IMR-90 (cell line): ENCODE results near the gene ANGPTL4. TPM values are rescaled to one million over a fixed set of nuclear protein-coding genes. Genes with fewer than 3 reads are reported as not detected.

Source experiments
- ATAC-seq: fragments of 200-7000 bp; cut with Tn5 transposase; 2 replicates; pipeline ENCODE4 v1.9.1; 2020; ENCODE audit warnings: low read depth, mild to moderate bottlenecking, moderate library complexity
- BruUV-seq: library from RNA; stranded (reverse); fragments of 400-500 nt; replicated peaks from 2 replicates; lab custom pipeline; 2021; lab: Mats Ljungman, UMichigan
- CTCF ChIA-PET: fragments of 300-600 bp; formaldehyde crosslinking; extraction: SDS; loops from one replicate; lab custom pipeline; 2021; ENCODE audit warnings: antibody characterized with exemption; lab: Yijun Ruan, JAX
- POLR2A ChIA-PET: fragments of 300-600 bp; sonication (Branson Sonifier 250); formaldehyde crosslinking; loops from one replicate; lab custom pipeline; 2022; ENCODE audit warnings: antibody characterized with exemption; ENCODE audit not compliant: unreplicated experiment; lab: Charles Lee
- DNase-seq: peaks from one replicate; pipeline ENCODE4 v3.0.0; 2013
- H2AFZ ChIP-seq: replicated peaks from 2 replicates; pipeline ENCODE3; 2013; ENCODE audit warnings: low read length, mild to moderate bottlenecking; ENCODE audit not compliant: poor library complexity
- H2AK5ac ChIP-seq: 2 replicates; pipeline ENCODE4 v1.6.1; 2013; ENCODE audit warnings: low read depth, low read length, inconsistent platforms
- H2AK9ac ChIP-seq: replicated peaks from 2 replicates; pipeline ENCODE3; 2013; ENCODE audit warnings: mild to moderate bottlenecking, low read depth, low read length, moderate library complexity; ENCODE audit not compliant: poor library complexity
- H2BK120ac ChIP-seq: 2 replicates; pipeline ENCODE4 v1.6.1; 2013; ENCODE audit warnings: low read depth, low read length, inconsistent platforms
- H2BK15ac ChIP-seq: 3 replicates; pipeline ENCODE4 v1.6.1; 2013; ENCODE audit warnings: low read depth, low read length, inconsistent platforms
- H2BK20ac ChIP-seq: 2 replicates; pipeline ENCODE4 v1.6.1; 2013; ENCODE audit warnings: low read depth, mild to moderate bottlenecking, inconsistent platforms, low read length, moderate library complexity
- H2BK5ac ChIP-seq: 2 replicates; pipeline ENCODE4 v1.6.1; 2013; ENCODE audit warnings: mild to moderate bottlenecking, low read depth, low read length, inconsistent platforms; ENCODE audit not compliant: poor library complexity, severe bottlenecking
- H3K14ac ChIP-seq: replicated peaks from 2 replicates; pipeline ENCODE4 v1.6.1; 2013; ENCODE audit warnings: low read depth, low read length, inconsistent platforms
- H3K18ac ChIP-seq: 2 replicates; pipeline ENCODE4 v1.6.1; 2013; ENCODE audit warnings: low read depth, low read length, control low read depth
- H3K23ac ChIP-seq: 2 replicates; pipeline ENCODE4 v1.6.1; 2013; ENCODE audit warnings: low read depth, low read length, inconsistent platforms
- H3K27ac ChIP-seq: 2 replicates; pipeline ENCODE4 v1.5.1; 2013; ENCODE audit warnings: mild to moderate bottlenecking, control low read depth, low read length; ENCODE audit not compliant: insufficient read depth
- H3K27me3 ChIP-seq: 2 replicates; pipeline ENCODE4 v1.6.1; 2013; ENCODE audit warnings: low read length; ENCODE audit not compliant: control insufficient read depth, insufficient read depth
- H3K36me3 ChIP-seq: 2 replicates; pipeline ENCODE4 v1.6.1; 2013; ENCODE audit warnings: low read length, mixed read lengths; ENCODE audit not compliant: control insufficient read depth, insufficient read depth
- H3K4ac ChIP-seq: 2 replicates; pipeline ENCODE4 v1.6.1; 2013; ENCODE audit warnings: low read depth, low read length, inconsistent platforms
- H3K4me1 ChIP-seq: 2 replicates; pipeline ENCODE4 v1.6.1; 2013; ENCODE audit warnings: low read length, mixed read lengths; ENCODE audit not compliant: control insufficient read depth, insufficient read depth
- H3K4me2 ChIP-seq: 2 replicates; pipeline ENCODE4 v1.6.1; 2013; ENCODE audit warnings: low read depth, mild to moderate bottlenecking, control low read depth, low read length, moderate library complexity
- H3K4me3 ChIP-seq: 2 replicates; pipeline ENCODE4 v1.5.1; 2013; ENCODE audit warnings: low read depth, mild to moderate bottlenecking, control low read depth, low read length, moderate library complexity; ENCODE audit not compliant: insufficient read depth
- H3K56ac ChIP-seq: 2 replicates; pipeline ENCODE4 v1.6.1; 2013; ENCODE audit warnings: low read length, inconsistent platforms; ENCODE audit not compliant: insufficient read depth; ENCODE audit errors: extremely low read depth
- H3K79me1 ChIP-seq, 2 experiments: 2 replicates each; pipeline ENCODE4 v1.6.1; 2013; ENCODE audit warnings: low read length in 2 of 2, inconsistent platforms in 1 of 2, low read depth in 1 of 2
- H3K9ac ChIP-seq: 2 replicates; pipeline ENCODE4 v1.6.1; 2013; ENCODE audit warnings: low read depth, low read length, control low read depth
- H3K9me1 ChIP-seq: 2 replicates; pipeline ENCODE4 v1.6.1; 2013; ENCODE audit warnings: low read length, inconsistent platforms; ENCODE audit not compliant: insufficient read depth
- H3K9me3 ChIP-seq: 2 replicates; pipeline ENCODE4 v1.6.1; 2013; ENCODE audit warnings: low read length; ENCODE audit not compliant: control insufficient read depth, insufficient read depth
- H4K20me1 ChIP-seq: 2 replicates; pipeline ENCODE4 v1.6.1; 2013; ENCODE audit warnings: low read length, inconsistent platforms; ENCODE audit not compliant: insufficient read depth
- H4K5ac ChIP-seq: 2 replicates; pipeline ENCODE4 v1.6.1; 2013; ENCODE audit warnings: mild to moderate bottlenecking, low read depth, low read length, control low read depth
- H4K8ac ChIP-seq, 2 experiments: 2 replicates each; pipeline ENCODE4 v1.6.1; 2013; ENCODE audit warnings: low read depth in 2 of 2, low read length in 2 of 2, control low read depth in 1 of 2, inconsistent platforms in 1 of 2
- H4K91ac ChIP-seq: 2 replicates; pipeline ENCODE4 v1.6.1; 2013; ENCODE audit warnings: low read depth, low read length, inconsistent platforms; ENCODE audit not compliant: insufficient read depth
- BHLHE40 ChIP-seq: fragments of 150-350 bp; IDR thresholded peaks from 2 replicates; pipeline ENCODE4 v1.6.1; 2016; ENCODE audit warnings: mild to moderate bottlenecking, low read depth, low read length
- CHD1 ChIP-seq: IDR thresholded peaks from 2 replicates; pipeline ENCODE4 v1.6.1; 2012; ENCODE audit warnings: low read depth, low read length, improper control_type of control experiment
- ELK1 ChIP-seq: fragments of 150-350 bp; IDR thresholded peaks from 2 replicates; pipeline ENCODE4 v1.6.1; 2016; ENCODE audit warnings: low read depth, mild to moderate bottlenecking, low read length, moderate library complexity, borderline replicate concordance
- FOS ChIP-seq: fragments of 150-350 bp; IDR thresholded peaks from 2 replicates; pipeline ENCODE4 v1.6.1; 2016; ENCODE audit warnings: low read depth, low read length
- MAFK ChIP-seq: IDR thresholded peaks from 2 replicates; pipeline ENCODE4 v1.6.1; 2012; ENCODE audit warnings: low read depth, low read length, improper control_type of control experiment
- MAZ ChIP-seq: IDR thresholded peaks from 2 replicates; pipeline ENCODE4 v1.6.1; 2012; ENCODE audit warnings: low read depth, mild to moderate bottlenecking, low read length, improper control_type of control experiment, moderate library complexity, borderline replicate concordance
- MXI1 ChIP-seq: IDR thresholded peaks from 2 replicates; pipeline ENCODE4 v1.6.1; 2012; ENCODE audit warnings: low read depth, mild to moderate bottlenecking, low read length, moderate library complexity, borderline replicate concordance
- NFE2L2 ChIP-seq: fragments of 150-350 bp; IDR thresholded peaks from 2 replicates; pipeline ENCODE4 v1.6.1; 2016; ENCODE audit warnings: low read depth, mild to moderate bottlenecking, low read length
- POLR2A ChIP-seq: IDR thresholded peaks from 2 replicates; pipeline ENCODE4 v1.6.1; 2012; ENCODE audit warnings: mild to moderate bottlenecking, low read depth, low read length
- RAD21 ChIP-seq: IDR thresholded peaks from 2 replicates; pipeline ENCODE4 v1.6.1; 2012; ENCODE audit warnings: low read length, improper control_type of control experiment
- RCOR1 ChIP-seq: IDR thresholded peaks from 2 replicates; pipeline ENCODE4 v1.6.1; 2012; ENCODE audit warnings: mild to moderate bottlenecking, low read length, improper control_type of control experiment; ENCODE audit not compliant: insufficient replicate concordance
- SMC3 ChIP-seq: fragments of 150-350 bp; IDR thresholded peaks from 2 replicates; pipeline ENCODE4 v1.6.1; 2016; ENCODE audit warnings: low read depth, mild to moderate bottlenecking, antibody characterized with exemption, low read length, moderate library complexity
- WGBS, 2 experiments: methylation state at CpG; one replicate each; pipeline versions ENCODE4 v1.1.5 to v1.1.7; 2013; ENCODE audit warnings: missing lambda C conversion rate in 2 of 2; ENCODE audit not compliant: insufficient read length in 1 of 2; ENCODE audit errors: extremely low coverage in 2 of 2; 5-methylcytosine and 5-hydroxymethylcytosine counted together
- dilution Hi-C: fragments of 300-500 bp; cut with HindIII; formaldehyde crosslinking; loops from one replicate; pipeline ENCODE4 v1.14.3; 2018; ENCODE audit warnings: low sequenced_read_pairs; ENCODE audit not compliant: unreplicated experiment
- in situ Hi-C: fragments of 300-500 bp; cut with MboI; formaldehyde crosslinking; loops from 3 replicates; pipeline ENCODE4 v1.14.3; 2019; ENCODE audit warnings: low sequenced_read_pairs, inconsistent platforms, mixed read lengths
- intact Hi-C: fragments of 100-400 bp; cut with micrococcal nuclease; formaldehyde crosslinking; loops from 2 replicates; pipeline ENCODE4 v1.10.0; 2022
- polyA plus RNA-seq, 3 experiments: library from polyadenylated mRNA; depleted of rRNA; stranded (reverse); fragments of >200 nt; gene quantifications; 2 replicates each; pipeline ENCODE4 v1.2.3, GENCODE V29; 2012; ENCODE audit warnings: low replicate concordance in 1 of 3
- total RNA-seq: library from RNA; depleted of rRNA; stranded (reverse); fragments of >200 nt; gene quantifications from 2 replicates; pipeline ENCODE4 v1.2.3, GENCODE V29; 2012
- TF ChIP-seq, protein P1 (sequence below): fragments of 150-350 bp; IDR thresholded peaks from 2 replicates; pipeline ENCODE4 v1.6.1; 2017; ENCODE audit warnings: mild to moderate bottlenecking, antibody characterized with exemption, low read length, low read depth
- TF ChIP-seq, protein P2 (sequence below): conservative IDR thresholded peaks from 2 replicates; pipeline ENCODE4 v1.5.1; 2012; ENCODE audit warnings: mild to moderate bottlenecking, low read depth, low read length, improper control_type of control experiment

Gene ANGPTL4
- total and polyA plus RNA-seq, 2 of the 4 experiments (the other 2 are of a cell fraction), result 1.4 to 19.1 TPM

DNA sequence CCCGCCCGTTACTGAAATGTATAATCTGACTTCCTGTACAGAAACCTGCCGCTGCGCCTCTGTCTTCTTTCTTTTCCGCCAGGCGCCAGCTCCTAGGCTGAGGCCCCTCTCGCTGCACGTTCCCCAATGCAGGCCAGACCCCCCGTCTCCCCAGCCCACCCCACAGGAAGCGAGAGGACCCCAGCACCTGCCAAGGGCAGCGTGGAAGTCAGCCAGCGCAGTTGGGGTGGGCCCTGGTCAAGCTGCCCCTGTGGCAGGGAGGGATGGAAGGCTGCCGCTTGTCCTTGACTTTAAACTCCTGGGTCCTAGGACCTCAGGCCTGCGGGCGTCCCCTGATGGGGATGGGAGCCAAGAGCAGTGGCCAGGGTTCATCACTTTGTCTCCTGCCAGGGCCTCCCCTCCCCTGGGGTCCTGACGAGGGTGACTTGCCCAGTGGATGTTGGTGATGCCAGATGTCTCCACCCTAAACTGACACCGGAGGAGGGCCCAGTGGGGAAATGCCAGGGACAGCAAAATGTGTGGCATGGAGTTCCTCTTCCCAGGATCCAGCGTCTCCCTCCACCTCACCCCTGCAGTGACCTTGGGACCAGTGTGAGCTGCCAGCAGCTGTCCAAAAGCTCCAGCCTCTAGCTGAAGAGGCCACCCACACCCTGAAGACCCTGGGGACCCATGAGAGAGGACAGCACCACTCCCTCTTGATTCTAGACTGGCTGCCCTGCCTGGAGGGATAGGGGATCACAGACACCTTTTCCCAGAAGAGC, 40.6 kb downstream of the ANGPTL4 start:
- Histone ChIP-seq H3K9ac (no peak overlapping the region), H2BK5ac (no peak overlapping the region), H4K20me1 (peaks cover 8% of the 10 kb centered on the region), H3K79me1 (peaks cover 7% of the 10 kb centered on the region in 2 experiments), H3K4me2 (no peak overlapping the region), H2AFZ (no peak overlapping the region), H3K18ac (no peak overlapping the region), H2AK5ac (no peak overlapping the region), H3K23ac (no peak overlapping the region), H4K8ac (no peak overlapping the region), H4K5ac (no peak overlapping the region), H2BK120ac (no peak overlapping the region), H3K9me1 (no peaks in the 10 kb centered on the region; the same call in 1 of the 2 replicates), H3K4me1 (no peaks in the 10 kb centered on the region), H4K91ac (no peak overlapping the region), H3K9me3 (no peaks in the 10 kb centered on the region), H3K27ac (no peak overlapping the region), H2BK20ac (no peak overlapping the region), H3K4ac (no peak overlapping the region), H2BK15ac (no peak overlapping the region), H3K4me3 (no peak overlapping the region), H3K14ac (no peak overlapping the region), H3K27me3 (no peaks in the 10 kb centered on the region), H3K56ac (no peak overlapping the region), H3K36me3 (peaks cover 34% of the 10 kb centered on the region), H2AK9ac (peak overlapping the region; percentile 42)
- TF ChIP-seq, protein P1, sequence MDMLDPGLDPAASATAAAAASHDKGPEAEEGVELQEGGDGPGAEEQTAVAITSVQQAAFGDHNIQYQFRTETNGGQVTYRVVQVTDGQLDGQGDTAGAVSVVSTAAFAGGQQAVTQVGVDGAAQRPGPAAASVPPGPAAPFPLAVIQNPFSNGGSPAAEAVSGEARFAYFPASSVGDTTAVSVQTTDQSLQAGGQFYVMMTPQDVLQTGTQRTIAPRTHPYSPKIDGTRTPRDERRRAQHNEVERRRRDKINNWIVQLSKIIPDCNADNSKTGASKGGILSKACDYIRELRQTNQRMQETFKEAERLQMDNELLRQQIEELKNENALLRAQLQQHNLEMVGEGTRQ, result no peak
- TF ChIP-seq MXI1, result no peak
- TF ChIP-seq FOS, result no peak
- no peak for TF ChIP-seq NFE2L2
- no peak for TF ChIP-seq MAFK
- TF ChIP-seq, protein P2, sequence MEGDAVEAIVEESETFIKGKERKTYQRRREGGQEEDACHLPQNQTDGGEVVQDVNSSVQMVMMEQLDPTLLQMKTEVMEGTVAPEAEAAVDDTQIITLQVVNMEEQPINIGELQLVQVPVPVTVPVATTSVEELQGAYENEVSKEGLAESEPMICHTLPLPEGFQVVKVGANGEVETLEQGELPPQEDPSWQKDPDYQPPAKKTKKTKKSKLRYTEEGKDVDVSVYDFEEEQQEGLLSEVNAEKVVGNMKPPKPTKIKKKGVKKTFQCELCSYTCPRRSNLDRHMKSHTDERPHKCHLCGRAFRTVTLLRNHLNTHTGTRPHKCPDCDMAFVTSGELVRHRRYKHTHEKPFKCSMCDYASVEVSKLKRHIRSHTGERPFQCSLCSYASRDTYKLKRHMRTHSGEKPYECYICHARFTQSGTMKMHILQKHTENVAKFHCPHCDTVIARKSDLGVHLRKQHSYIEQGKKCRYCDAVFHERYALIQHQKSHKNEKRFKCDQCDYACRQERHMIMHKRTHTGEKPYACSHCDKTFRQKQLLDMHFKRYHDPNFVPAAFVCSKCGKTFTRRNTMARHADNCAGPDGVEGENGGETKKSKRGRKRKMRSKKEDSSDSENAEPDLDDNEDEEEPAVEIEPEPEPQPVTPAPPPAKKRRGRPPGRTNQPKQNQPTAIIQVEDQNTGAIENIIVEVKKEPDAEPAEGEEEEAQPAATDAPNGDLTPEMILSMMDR, result no peak
- TF ChIP-seq MAZ, result no peak
- no peak for TF ChIP-seq ELK1
- no peak for TF ChIP-seq SMC3
- no peak for TF ChIP-seq BHLHE40
- TF ChIP-seq RAD21, result no peak
- no peak for TF ChIP-seq CHD1
- TF ChIP-seq POLR2A, result no peak
- TF ChIP-seq RCOR1, result no peak
- in situ Hi-C loops, result no loop called here
- no TSS peak for BruUV-seq
- ChIA-PET CTCF (interaction anchor here (0.6 kb wide), 1 partner anchor 178 kb away, joined by 7 read pairs; no protein-coding TSS in a partner anchor), POLR2A (no interaction called here)
- intact Hi-C loops, result no loop called here
- no peak for ATAC-seq
- DNase-seq, result no peak
- dilution Hi-C loops, result no loop called here
- WGBS, 2 experiments, result 81% methylated on average over 3 of the region's 18 CpGs; no CpG with 5 or more reads in 1 of the 2 experiments
